IMR-90 (cell line): Measurements from ENCODE around the gene ZBTB3. TPM values are rescaled to one million over a fixed set of nuclear protein-coding genes. Genes with fewer than 3 reads are reported as not detected.
A peak's percentile ranks its signal among the peaks of the same experiment; 100 is the strongest.

Experiments
- ATAC-seq: fragments of 200-7000 bp; cut with Tn5 transposase; 2 replicates; pipeline ENCODE4 v1.9.1; 2020; ENCODE audit warnings: low read depth, mild to moderate bottlenecking, moderate library complexity
- BruUV-seq: library from RNA; stranded (reverse); fragments of 400-500 nt; replicated peaks from 2 replicates; lab custom pipeline; 2021; lab: Mats Ljungman, UMichigan
- CTCF ChIA-PET: fragments of 300-600 bp; formaldehyde crosslinking; extraction: SDS; loops from one replicate; lab custom pipeline; 2021; ENCODE audit warnings: antibody characterized with exemption; lab: Yijun Ruan, JAX
- POLR2A ChIA-PET: fragments of 300-600 bp; sonication (Branson Sonifier 250); formaldehyde crosslinking; loops from one replicate; lab custom pipeline; 2022; ENCODE audit warnings: antibody characterized with exemption; ENCODE audit not compliant: unreplicated experiment; lab: Charles Lee
- DNase-seq: peaks from one replicate; pipeline ENCODE4 v3.0.0; 2013
- H2AFZ ChIP-seq: replicated peaks from 2 replicates; pipeline ENCODE3; 2013; ENCODE audit warnings: low read length, mild to moderate bottlenecking; ENCODE audit not compliant: poor library complexity
- H2AK5ac ChIP-seq: 2 replicates; pipeline ENCODE4 v1.6.1; 2013; ENCODE audit warnings: low read depth, low read length, inconsistent platforms
- H2AK9ac ChIP-seq: replicated peaks from 2 replicates; pipeline ENCODE3; 2013; ENCODE audit warnings: mild to moderate bottlenecking, low read depth, low read length, moderate library complexity; ENCODE audit not compliant: poor library complexity
- H2BK120ac ChIP-seq: 2 replicates; pipeline ENCODE4 v1.6.1; 2013; ENCODE audit warnings: low read depth, low read length, inconsistent platforms
- H2BK15ac ChIP-seq: 3 replicates; pipeline ENCODE4 v1.6.1; 2013; ENCODE audit warnings: low read depth, low read length, inconsistent platforms
- H2BK20ac ChIP-seq: 2 replicates; pipeline ENCODE4 v1.6.1; 2013; ENCODE audit warnings: low read depth, mild to moderate bottlenecking, inconsistent platforms, low read length, moderate library complexity
- H2BK5ac ChIP-seq: 2 replicates; pipeline ENCODE4 v1.6.1; 2013; ENCODE audit warnings: mild to moderate bottlenecking, low read depth, low read length, inconsistent platforms; ENCODE audit not compliant: poor library complexity, severe bottlenecking
- H3K14ac ChIP-seq: replicated peaks from 2 replicates; pipeline ENCODE4 v1.6.1; 2013; ENCODE audit warnings: low read depth, low read length, inconsistent platforms
- H3K18ac ChIP-seq: 2 replicates; pipeline ENCODE4 v1.6.1; 2013; ENCODE audit warnings: low read depth, low read length, control low read depth
- H3K23ac ChIP-seq: 2 replicates; pipeline ENCODE4 v1.6.1; 2013; ENCODE audit warnings: low read depth, low read length, inconsistent platforms
- H3K27ac ChIP-seq: 2 replicates; pipeline ENCODE4 v1.5.1; 2013; ENCODE audit warnings: mild to moderate bottlenecking, control low read depth, low read length; ENCODE audit not compliant: insufficient read depth
- H3K27me3 ChIP-seq: 2 replicates; pipeline ENCODE4 v1.6.1; 2013; ENCODE audit warnings: low read length; ENCODE audit not compliant: control insufficient read depth, insufficient read depth
- H3K36me3 ChIP-seq: 2 replicates; pipeline ENCODE4 v1.6.1; 2013; ENCODE audit warnings: low read length, mixed read lengths; ENCODE audit not compliant: control insufficient read depth, insufficient read depth
- H3K4ac ChIP-seq: 2 replicates; pipeline ENCODE4 v1.6.1; 2013; ENCODE audit warnings: low read depth, low read length, inconsistent platforms
- H3K4me1 ChIP-seq: 2 replicates; pipeline ENCODE4 v1.6.1; 2013; ENCODE audit warnings: low read length, mixed read lengths; ENCODE audit not compliant: control insufficient read depth, insufficient read depth
- H3K4me2 ChIP-seq: 2 replicates; pipeline ENCODE4 v1.6.1; 2013; ENCODE audit warnings: low read depth, mild to moderate bottlenecking, control low read depth, low read length, moderate library complexity
- H3K4me3 ChIP-seq: 2 replicates; pipeline ENCODE4 v1.5.1; 2013; ENCODE audit warnings: low read depth, mild to moderate bottlenecking, control low read depth, low read length, moderate library complexity; ENCODE audit not compliant: insufficient read depth
- H3K56ac ChIP-seq: 2 replicates; pipeline ENCODE4 v1.6.1; 2013; ENCODE audit warnings: low read length, inconsistent platforms; ENCODE audit not compliant: insufficient read depth; ENCODE audit errors: extremely low read depth
- H3K79me1 ChIP-seq, 2 experiments: 2 replicates each; pipeline ENCODE4 v1.6.1; 2013; ENCODE audit warnings: low read length in 2 of 2, inconsistent platforms in 1 of 2, low read depth in 1 of 2
- H3K9ac ChIP-seq: 2 replicates; pipeline ENCODE4 v1.6.1; 2013; ENCODE audit warnings: low read depth, low read length, control low read depth
- H3K9me1 ChIP-seq: 2 replicates; pipeline ENCODE4 v1.6.1; 2013; ENCODE audit warnings: low read length, inconsistent platforms; ENCODE audit not compliant: insufficient read depth
- H3K9me3 ChIP-seq: 2 replicates; pipeline ENCODE4 v1.6.1; 2013; ENCODE audit warnings: low read length; ENCODE audit not compliant: control insufficient read depth, insufficient read depth
- H4K20me1 ChIP-seq: 2 replicates; pipeline ENCODE4 v1.6.1; 2013; ENCODE audit warnings: low read length, inconsistent platforms; ENCODE audit not compliant: insufficient read depth
- H4K5ac ChIP-seq: 2 replicates; pipeline ENCODE4 v1.6.1; 2013; ENCODE audit warnings: mild to moderate bottlenecking, low read depth, low read length, control low read depth
- H4K8ac ChIP-seq, 2 experiments: 2 replicates each; pipeline ENCODE4 v1.6.1; 2013; ENCODE audit warnings: low read depth in 2 of 2, low read length in 2 of 2, control low read depth in 1 of 2, inconsistent platforms in 1 of 2
- H4K91ac ChIP-seq: 2 replicates; pipeline ENCODE4 v1.6.1; 2013; ENCODE audit warnings: low read depth, low read length, inconsistent platforms; ENCODE audit not compliant: insufficient read depth
- BHLHE40 ChIP-seq: fragments of 150-350 bp; IDR thresholded peaks from 2 replicates; pipeline ENCODE4 v1.6.1; 2016; ENCODE audit warnings: mild to moderate bottlenecking, low read depth, low read length
- CEBPB ChIP-seq: IDR thresholded peaks from 2 replicates; pipeline ENCODE4 v1.6.1; 2012; ENCODE audit warnings: low read depth, low read length, improper control_type of control experiment
- CTCF ChIP-seq: conservative IDR thresholded peaks from 2 replicates; pipeline ENCODE4 v1.5.1; 2012; ENCODE audit warnings: mild to moderate bottlenecking, low read depth, low read length, improper control_type of control experiment
- ELK1 ChIP-seq: fragments of 150-350 bp; IDR thresholded peaks from 2 replicates; pipeline ENCODE4 v1.6.1; 2016; ENCODE audit warnings: low read depth, mild to moderate bottlenecking, low read length, moderate library complexity, borderline replicate concordance
- FOS ChIP-seq: fragments of 150-350 bp; IDR thresholded peaks from 2 replicates; pipeline ENCODE4 v1.6.1; 2016; ENCODE audit warnings: low read depth, low read length
- RCOR1 ChIP-seq: IDR thresholded peaks from 2 replicates; pipeline ENCODE4 v1.6.1; 2012; ENCODE audit warnings: mild to moderate bottlenecking, low read length, improper control_type of control experiment; ENCODE audit not compliant: insufficient replicate concordance
- USF2 ChIP-seq: fragments of 150-350 bp; IDR thresholded peaks from 2 replicates; pipeline ENCODE4 v1.6.1; 2017; ENCODE audit warnings: mild to moderate bottlenecking, antibody characterized with exemption, low read length, low read depth
- WGBS, 2 experiments: methylation state at CpG; one replicate each; pipeline versions ENCODE4 v1.1.5 to v1.1.7; 2013; ENCODE audit warnings: missing lambda C conversion rate in 2 of 2; ENCODE audit not compliant: insufficient read length in 1 of 2; ENCODE audit errors: extremely low coverage in 2 of 2; 5-methylcytosine and 5-hydroxymethylcytosine counted together
- dilution Hi-C: fragments of 300-500 bp; cut with HindIII; formaldehyde crosslinking; loops from one replicate; pipeline ENCODE4 v1.14.3; 2018; ENCODE audit warnings: low sequenced_read_pairs; ENCODE audit not compliant: unreplicated experiment
- in situ Hi-C: fragments of 300-500 bp; cut with MboI; formaldehyde crosslinking; loops from 3 replicates; pipeline ENCODE4 v1.14.3; 2019; ENCODE audit warnings: low sequenced_read_pairs, inconsistent platforms, mixed read lengths
- intact Hi-C: fragments of 100-400 bp; cut with micrococcal nuclease; formaldehyde crosslinking; loops from 2 replicates; pipeline ENCODE4 v1.10.0; 2022
- polyA plus RNA-seq, 3 experiments: library from polyadenylated mRNA; depleted of rRNA; stranded (reverse); fragments of >200 nt; gene quantifications; 2 replicates each; pipeline ENCODE4 v1.2.3, GENCODE V29; 2012; ENCODE audit warnings: low replicate concordance in 1 of 3
- total RNA-seq: library from RNA; depleted of rRNA; stranded (reverse); fragments of >200 nt; gene quantifications from 2 replicates; pipeline ENCODE4 v1.2.3, GENCODE V29; 2012

The ZBTB3 gene
- total and polyA plus RNA-seq, 2 of the 4 experiments (the other 2 are of a cell fraction) = 3.4 to 8.1 TPM

- Histone ChIP-seq H3K23ac (peak overlapping the region; percentile 46), H3K4me3 (peak overlapping the region; percentile 30), H3K79me1 (peaks cover 8 to 31% of the 10 kb centered on the region in 2 experiments), H3K9ac (peak overlapping the region; percentile 71), H3K56ac (peak overlapping the region; percentile 91), H2BK120ac (peak overlapping the region; percentile 22), H3K4me2 (peak overlapping the region; percentile 72), H2BK20ac (no peak overlapping the region), H2AFZ (peak overlapping the region; percentile 94), H3K18ac (peak overlapping the region; percentile 17; the same call in 1 of the 2 replicates), H3K4me1 (peaks cover 3% of the 10 kb centered on the region), H4K20me1 (no peaks in the 10 kb centered on the region), H3K9me1 (0 out of 2 replicates have a peak, but pooled peaks cover 3% of the 10 kb centered on the region), H2AK5ac (peak overlapping the region; percentile 85), H2BK5ac (peak overlapping the region; percentile 65), H3K14ac (peak overlapping the region; percentile 80), H4K5ac (peak overlapping the region; percentile 97), H2AK9ac (peak overlapping the region; percentile 77), H4K91ac (peak overlapping the region; percentile 77), H3K4ac (peak overlapping the region; percentile 88), H3K9me3 (no peaks in the 10 kb centered on the region), H3K36me3 (peaks cover 11% of the 10 kb centered on the region), H2BK15ac (no peak overlapping the region; the same call in 2 of the 3 replicates), H3K27ac (peak overlapping the region; percentile 72), H3K27me3 (no peaks in the 10 kb centered on the region), H4K8ac (peak overlapping the region; percentile 93 to 97)
- no TSS peak for BruUV-seq
- no peak for DNase-seq
- POLR2A ChIA-PET = interaction anchor here (1.0 kb wide), 1 partner anchor 17 kb away, joined by 3 read pairs; the partner anchor contains the start of gene ZBTB3
- intact Hi-C loops = no loop called here
- WGBS, 2 experiments = no CpG with 5 or more reads among the region's 18 CpGs
- CTCF ChIA-PET = interaction anchor here (0.9 to 3.8 kb wide), 2 partner anchors 9 to 16 kb away, joined by 5 to 26 read pairs; partner anchors contain the start of gene TMEM179B
- ATAC-seq = peak; percentile 7
- dilution Hi-C loops = no loop called here
- TF ChIP-seq FOS (no peak), ELK1 (no peak), RCOR1 (no peak), USF2 (no peak), CTCF (no peak), BHLHE40 (no peak), CEBPB (no peak)
- in situ Hi-C loops = no loop called here
These were observed 16.8 kb upstream of the ZBTB3 start for GRCh38 chr11:62770778-62771143.
